Hepatocyte (in vitro differentiated cells): ENCODE measurements around the gene HECTD4. TPM values are rescaled to one million over a fixed set of nuclear protein-coding genes. Genes with fewer than 3 reads are reported as not detected.

ENCODE experiments used
- DNase-seq: peaks from one replicate; pipeline ENCODE4 v3.0.0-alpha.2; 2016; ENCODE audit warnings: low spot score
- H2AFZ ChIP-seq: fragments of 200-600 bp; sonication (generic); 2 replicates; pipeline ENCODE4 v1.6.0; 2016; ENCODE audit warnings: antibody characterized with exemption, mild to moderate bottlenecking
- H3K27ac ChIP-seq: fragments of 200-600 bp; sonication (generic); 2 replicates; pipeline ENCODE4 v1.5.1; 2016; ENCODE audit warnings: mild to moderate bottlenecking
- H3K27me3 ChIP-seq: fragments of 200-600 bp; sonication (generic); 2 replicates; pipeline ENCODE4 v1.6.1; 2016
- H3K36me3 ChIP-seq: fragments of 200-600 bp; sonication (generic); replicated peaks from 2 replicates; pipeline ENCODE4 v1.5.1; 2016; ENCODE audit warnings: low read depth; ENCODE audit not compliant: insufficient read depth
- H3K4me1 ChIP-seq: fragments of 200-600 bp; sonication (generic); 2 replicates; pipeline ENCODE4 v1.5.1; 2016; ENCODE audit warnings: mild to moderate bottlenecking, moderate library complexity; ENCODE audit not compliant: insufficient read depth
- H3K4me2 ChIP-seq: fragments of 200-600 bp; sonication (generic); 2 replicates; pipeline ENCODE4 v1.6.0; 2016
- H3K4me3 ChIP-seq: fragments of 200-600 bp; sonication (generic); 2 replicates; pipeline ENCODE4 v1.5.1; 2016; ENCODE audit warnings: mild to moderate bottlenecking
- H3K79me2 ChIP-seq: fragments of 200-600 bp; sonication (generic); 2 replicates; pipeline ENCODE4 v1.6.0; 2017; ENCODE audit warnings: mild to moderate bottlenecking
- H3K9me2 ChIP-seq: fragments of 200-600 bp; sonication (generic); replicated peaks from 2 replicates; pipeline ENCODE4 v1.6.0; 2017; ENCODE audit warnings: mild to moderate bottlenecking; ENCODE audit not compliant: insufficient read depth
- H3K9me3 ChIP-seq: fragments of 200-600 bp; sonication (generic); 2 replicates; pipeline ENCODE4 v1.5.1; 2016; ENCODE audit warnings: low read depth, mild to moderate bottlenecking
- H4K20me1 ChIP-seq: fragments of 200-600 bp; sonication (generic); 2 replicates; pipeline ENCODE4 v1.6.0; 2016; ENCODE audit warnings: mild to moderate bottlenecking; ENCODE audit not compliant: insufficient read depth, poor library complexity, severe bottlenecking
- CTCF ChIP-seq: fragments of 200-600 bp; sonication (generic); IDR thresholded peaks from 2 replicates; pipeline ENCODE4 v1.5.1; 2016; ENCODE audit warnings: antibody characterized with exemption, mild to moderate bottlenecking; ENCODE audit not compliant: poor library complexity
- EZH2 ChIP-seq: fragments of 200-600 bp; sonication (generic); IDR thresholded peaks from 2 replicates; pipeline ENCODE4 v1.6.1; 2016; ENCODE audit warnings: antibody characterized with exemption, mild to moderate bottlenecking, borderline replicate concordance
- EZH2phosphoT487 ChIP-seq: fragments of 200-600 bp; sonication (generic); IDR thresholded peaks from one replicate; pipeline ENCODE4 v1.6.1; 2018; ENCODE audit warnings: antibody characterized with exemption, mild to moderate bottlenecking, low read depth, moderate library complexity; ENCODE audit not compliant: unreplicated experiment, severe bottlenecking
- WGBS: methylation state at CpG from one replicate; pipeline ENCODE4 v1.1.6; 2016; ENCODE audit warnings: low lambda C conversion rate; ENCODE audit errors: missing lambda C conversion rate; 5-methylcytosine and 5-hydroxymethylcytosine counted together
- polyA plus RNA-seq: library from polyadenylated mRNA; unstranded; fragments of >200 nt; fragmentation: Nextera tagmentation; extraction: Ambion mirVana; gene quantifications from 2 replicates; pipeline ENCODE4 v1.2.1, GENCODE V29; 2016
- total RNA-seq: library from RNA; depleted of rRNA; stranded (reverse); fragments of >200 nt; gene quantifications from 2 replicates; pipeline ENCODE4 v1.2.3, GENCODE V29; 2014

HECTD4 gene
- total and polyA plus RNA-seq, 2 experiments from 2014 or later, result 22.7 to 27.1 TPM

- no peaks in the 10 kb centered on the region for H3K79me2 ChIP-seq
- H3K9me3 ChIP-seq, result no peaks in the 10 kb centered on the region
- H3K27ac ChIP-seq, result no peak overlapping the region
- TF ChIP-seq EZH2, result no peak
- TF ChIP-seq CTCF, result no peak
- no peak for TF ChIP-seq EZH2phosphoT487
- no peaks in the 10 kb centered on the region for H3K27me3 ChIP-seq
- DNase-seq, result no peak
- no peaks in the 10 kb centered on the region for H3K36me3 ChIP-seq
- no peaks in the 10 kb centered on the region for H4K20me1 ChIP-seq
- H2AFZ ChIP-seq, result no peak overlapping the region
- 100% methylated on average over 1 of the region's 1 CpG for WGBS
- no peaks in the 10 kb centered on the region for H3K4me1 ChIP-seq
- no peak overlapping the region for H3K4me3 ChIP-seq
- no peaks in the 10 kb centered on the region for H3K9me2 ChIP-seq
- no peak overlapping the region for H3K4me2 ChIP-seq
Observed at GRCh38 chr12:112308161-112308560, 74.1 kb downstream of the HECTD4 start.

GRCh38 chr12:112307317-112308011 lies 74.8 kb downstream of the HECTD4 start:
- no peak overlapping the region for H2AFZ ChIP-seq
- 90% methylated on average over 2 of the region's 2 CpGs for WGBS
- no peaks in the 10 kb centered on the region for H3K9me3 ChIP-seq
- no peak for DNase-seq
- no peaks in the 10 kb centered on the region for H3K4me1 ChIP-seq
- H3K36me3 ChIP-seq, result no peaks in the 10 kb centered on the region
- H3K27ac ChIP-seq, result no peak overlapping the region
- TF ChIP-seq EZH2phosphoT487, result no peak
- no peak for TF ChIP-seq EZH2
- TF ChIP-seq CTCF, result no peak
- H3K4me2 ChIP-seq, result no peak overlapping the region
- no peaks in the 10 kb centered on the region for H3K27me3 ChIP-seq
- H3K4me3 ChIP-seq, result no peak overlapping the region
- no peaks in the 10 kb centered on the region for H3K79me2 ChIP-seq
- no peaks in the 10 kb centered on the region for H3K9me2 ChIP-seq
- no peaks in the 10 kb centered on the region for H4K20me1 ChIP-seq

GRCh38 chr12:112305951-112306350 lies 76.3 kb downstream of the HECTD4 start:
- Histone ChIP-seq H3K9me2 (no peaks in the 10 kb centered on the region), H3K79me2 (no peaks in the 10 kb centered on the region), H3K4me1 (no peaks in the 10 kb centered on the region), H3K9me3 (no peaks in the 10 kb centered on the region), H3K4me2 (no peak overlapping the region), H4K20me1 (no peaks in the 10 kb centered on the region), H3K36me3 (no peaks in the 10 kb centered on the region), H3K27ac (no peak overlapping the region), H2AFZ (no peak overlapping the region), H3K4me3 (no peak overlapping the region), H3K27me3 (no peaks in the 10 kb centered on the region)
- TF ChIP-seq EZH2phosphoT487, result no peak
- no peak for TF ChIP-seq EZH2
- no peak for TF ChIP-seq CTCF
- DNase-seq, result no peak
- 72% methylated on average over 3 of the region's 3 CpGs for WGBS
